GM10248 (cell line): ENCODE measurements around the gene RPH3AL.
"Not testable (repeated sequence)": the region's sequence is repeated elsewhere in the genome, so short reads cannot be mapped to it uniquely, and the experiment has no call there.

Experiments
- CTCF ChIA-PET: fragments of 300-600 bp; sonication (Branson Sonifier 250); formaldehyde crosslinking; extraction: SDS; loops from one replicate; lab custom pipeline; 2021; ENCODE audit warnings: antibody characterized with exemption; lab: Yijun Ruan, JAX
- POLR2A ChIA-PET: fragments of 350-650 bp; sonication (Branson Sonifier 250); formaldehyde crosslinking; extraction: SDS; loops from one replicate; lab custom pipeline; 2020; ENCODE audit warnings: antibody characterized with exemption; lab: Yijun Ruan, JAX
- DNase-seq: peaks from one replicate; pipeline ENCODE4 v3.0.0; 2012; ENCODE audit errors: extremely low spot score
- CTCF ChIP-seq: IDR thresholded peaks from 2 replicates; pipeline ENCODE4 v1.5.1; 2012; ENCODE audit warnings: mild to moderate bottlenecking, low read depth; ENCODE audit errors: extremely low read depth, missing control alignments, control extremely low read depth

The RPH3AL gene

GRCh38 chr17:213286-214105 lies 139.1 kb downstream of the RPH3AL start:
- TF ChIP-seq CTCF = no peak
- ChIA-PET POLR2A (no interaction called here), CTCF (no interaction called here)
- DNase-seq = no peak

GRCh38 chr17:210402-210801 lies 142.2 kb downstream of the RPH3AL start:
- DNase-seq = no peak
- TF ChIP-seq CTCF = no peak
- ChIA-PET CTCF (no interaction called here), POLR2A (no interaction called here)

- TF ChIP-seq CTCF = no peak
- ChIA-PET CTCF (no interaction called here), POLR2A (no interaction called here)
- DNase-seq = no peak
Observed at GRCh38 chr17:208429-208828, 144.2 kb downstream of the RPH3AL start.

- no peak for DNase-seq
- ChIA-PET CTCF (no interaction called here), POLR2A (no interaction called here)
- no peak for TF ChIP-seq CTCF
Observed at GRCh38 chr17:207775-208174, 144.8 kb downstream of the RPH3AL start.

- DNase-seq = no peak
Observed at GRCh38 chr17:206941-207560, 145.6 kb downstream of the RPH3AL start.

GRCh38 chr17:206484-206883 lies 146.1 kb downstream of the RPH3AL start:
- POLR2A ChIA-PET, DNase-seq: not testable (repeated sequence)
- CTCF ChIA-PET = interaction anchor here (0.9 kb wide), 1 partner anchor 12 kb away, joined by 3 read pairs; no protein-coding TSS in a partner anchor

More at GRCh38 chr17:206941-207560, 145.6 kb downstream of the RPH3AL start:
- TF ChIP-seq CTCF = no peak
- ChIA-PET POLR2A (no interaction called here), CTCF (no interaction called here)

GRCh38 chr17:205817-206216 lies 146.8 kb downstream of the RPH3AL start:
- ChIA-PET CTCF (interaction anchor here (0.9 kb wide), 1 partner anchor 13 kb away, joined by 3 read pairs; no protein-coding TSS in a partner anchor), POLR2A (no interaction called here)
- TF ChIP-seq CTCF = no peak
- DNase-seq = no peak
